Measurements from ENCODE around the gene TSPAN16.
"Not testable (repeated sequence)": the region's sequence is repeated elsewhere in the genome, so short reads cannot be mapped to it uniquely, and the experiment has no call there.

Gene TSPAN16

DNA sequence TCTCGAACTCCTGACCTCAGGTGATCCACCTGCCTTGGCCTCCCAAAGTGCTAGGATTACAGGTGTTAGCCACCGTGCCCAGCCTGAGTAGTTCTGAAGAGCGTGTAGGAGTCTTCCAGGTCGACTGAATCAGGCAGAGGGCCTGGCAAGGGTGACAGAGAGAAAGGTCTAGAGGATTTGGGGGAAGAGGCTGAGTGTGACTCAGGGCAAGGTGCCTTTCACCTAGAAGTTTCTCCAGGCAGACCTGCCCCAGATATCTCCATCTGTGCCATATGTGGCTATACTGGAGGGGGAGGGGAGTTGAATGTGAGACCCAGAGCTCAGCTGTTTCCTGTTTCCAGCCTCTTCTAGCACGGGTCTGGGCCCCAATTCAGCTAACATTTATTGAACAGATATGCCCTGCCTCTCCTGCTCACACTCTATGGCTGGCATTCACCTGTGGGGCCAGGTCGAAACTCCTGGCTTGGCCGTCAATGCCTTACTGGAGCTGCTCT, 51.6 kb downstream of the TSPAN16 start:
- no peak for DNase-seq

DNA sequence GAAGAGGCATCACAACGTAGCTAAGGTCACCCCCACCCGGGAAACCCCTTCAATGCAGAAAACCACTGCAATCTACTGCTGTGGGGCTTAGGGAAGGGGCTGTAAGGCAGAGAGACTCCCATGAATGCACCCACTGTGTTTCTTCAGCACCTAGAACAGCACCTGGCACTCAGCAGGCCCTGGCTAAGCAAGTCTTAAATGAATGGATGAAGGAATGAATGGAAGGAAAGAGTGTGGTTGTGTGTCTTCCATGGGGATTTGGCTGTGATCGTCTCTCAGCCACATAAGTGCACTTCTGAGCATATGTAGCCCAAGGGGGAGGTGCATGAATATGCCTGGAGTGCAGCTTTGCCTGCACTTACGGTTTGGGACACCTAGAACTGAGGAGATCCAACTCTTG, 53.2 kb downstream of the TSPAN16 start:
- DNase-seq = no peak

- DNase-seq = not testable (repeated sequence)
These were observed 58.1 kb downstream of the TSPAN16 start for GRCh38 chr19:11354102-11354501.

- peak; percentile 96 for DNase-seq
These were observed 59.5 kb downstream of the TSPAN16 start, which contains the start of gene PLPPR2 for GRCh38 chr19:11355160-11356073. PLPPR2 (plus strand) TSS chr19:11355432; CDS start chr19:11357674, 2,242 bp downstream.

GRCh38 chr19:11356074-11356397, 60.1 kb downstream of the TSPAN16 start:
- no peak for DNase-seq

GRCh38 chr19:11356676-11357550, 61.0 kb downstream of the TSPAN16 start:
- no peak for DNase-seq

- no peak for DNase-seq
These were observed 63.5 kb downstream of the TSPAN16 start for GRCh38 chr19:11359421-11359820.

- peak; percentile 62 for DNase-seq
These were observed 65.2 kb downstream of the TSPAN16 start for GRCh38 chr19:11361037-11361770.

GRCh38 chr19:11361771-11362731, 66.1 kb downstream of the TSPAN16 start:
- no peak for DNase-seq

DNA sequence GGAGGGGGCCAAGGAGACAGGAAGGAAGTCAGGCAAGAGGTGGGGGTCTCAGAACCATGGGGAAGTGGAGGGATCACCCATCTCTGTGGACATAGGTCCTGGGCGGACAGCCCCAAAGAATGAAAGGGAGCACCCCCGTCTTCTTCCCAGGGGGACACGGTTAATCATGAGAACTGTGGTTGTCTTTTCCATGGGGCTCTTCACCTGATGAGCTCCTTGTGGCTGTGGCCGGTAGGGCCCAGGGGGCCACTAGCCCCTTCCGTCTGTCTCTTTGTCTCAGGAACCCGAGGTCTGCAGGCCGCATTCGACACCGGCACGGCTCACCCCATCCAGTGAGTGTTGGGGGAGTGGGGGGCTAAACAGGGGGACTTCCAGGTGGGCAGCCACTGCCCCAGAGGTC, 67.9 kb downstream of the TSPAN16 start:
- no peak for DNase-seq

DNA sequence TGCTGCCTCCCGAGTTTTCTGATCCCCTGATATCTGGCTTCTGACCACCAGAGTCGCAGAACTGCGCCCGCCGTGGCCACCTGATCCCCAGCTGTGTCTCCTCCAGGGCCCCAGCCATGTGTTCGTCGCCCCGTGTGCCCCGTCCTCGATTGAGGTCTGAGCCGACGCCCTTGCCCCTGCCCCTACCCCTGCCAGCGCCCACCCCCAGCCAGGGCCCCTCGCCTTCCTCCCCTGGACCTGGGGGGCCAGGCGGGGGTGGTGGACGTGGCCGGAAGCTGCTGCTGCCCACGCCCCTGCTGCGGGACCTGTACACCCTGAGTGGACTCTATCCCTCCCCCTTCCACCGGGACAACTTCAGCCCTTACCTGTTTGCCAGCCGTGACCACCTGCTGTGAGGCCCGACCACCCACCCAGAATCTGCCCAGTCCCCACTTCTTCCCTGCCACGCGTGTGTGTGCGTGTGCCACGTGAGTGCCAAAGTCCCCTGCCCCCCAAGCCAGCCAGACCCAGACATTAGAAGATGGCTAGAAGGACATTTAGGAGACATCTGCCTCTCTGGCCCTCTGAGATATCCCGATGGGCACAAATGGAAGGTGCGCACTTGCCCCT, 68.4 kb downstream of the TSPAN16 start:
- DNase-seq = no peak

DNA sequence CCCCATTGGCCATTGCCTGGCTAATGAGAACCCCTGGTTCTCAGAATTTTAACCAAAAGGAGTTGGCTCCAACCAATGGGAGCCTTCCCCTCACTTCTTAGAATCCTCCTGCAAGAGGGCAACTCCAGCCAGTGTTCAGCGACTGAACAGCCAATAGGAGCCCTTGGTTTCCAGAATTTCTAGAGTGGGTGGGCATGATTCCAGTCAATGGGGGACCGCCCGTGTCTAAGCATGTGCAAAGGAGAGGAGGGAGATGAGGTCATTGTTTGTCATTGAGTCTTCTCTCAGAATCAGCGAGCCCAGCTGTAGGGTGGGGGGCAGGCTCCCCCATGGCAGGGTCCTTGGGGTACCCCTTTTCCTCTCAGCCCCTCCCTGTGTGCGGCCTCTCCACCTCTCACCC, 69.0 kb downstream of the TSPAN16 start:
- DNase-seq = no peak
